H9 (cell line): ENCODE data around the gene GGT6. TPM values are rescaled to one million over a fixed set of nuclear protein-coding genes. Genes with fewer than 3 reads are reported as not detected.

Source experiments
- DNase-seq: peaks from one replicate; pipeline ENCODE4 v3.0.0-alpha.2; 2017
- H2AFZ ChIP-seq: one replicate; pipeline ENCODE4 v1.6.1; 2013; ENCODE audit warnings: mild to moderate bottlenecking, low read length, control low read depth, moderate library complexity
- H2AK5ac ChIP-seq: 2 replicates; pipeline ENCODE4 v1.6.1; 2013; ENCODE audit warnings: low read length, control low read depth, mixed read lengths; ENCODE audit not compliant: insufficient read length
- H2BK120ac ChIP-seq: one replicate; pipeline ENCODE4 v1.6.1; 2013; ENCODE audit warnings: low read depth, mild to moderate bottlenecking, low read length, control low read depth, inconsistent platforms; ENCODE audit not compliant: poor library complexity, severe bottlenecking
- H2BK12ac ChIP-seq: 2 replicates; pipeline ENCODE4 v1.6.1; 2013; ENCODE audit warnings: low read length, control low read depth, mixed read lengths, low read depth; ENCODE audit not compliant: insufficient read length
- H2BK15ac ChIP-seq: 2 replicates; pipeline ENCODE4 v1.6.1; 2013; ENCODE audit warnings: low read depth, low read length, control low read depth
- H2BK20ac ChIP-seq: one replicate; pipeline ENCODE4 v1.6.1; 2013; ENCODE audit warnings: low read depth, mild to moderate bottlenecking, low read length, control low read depth, inconsistent platforms; ENCODE audit not compliant: poor library complexity, severe bottlenecking
- H2BK5ac ChIP-seq: 2 replicates; pipeline ENCODE4 v1.6.1; 2013; ENCODE audit warnings: low read length, control low read depth, mixed read lengths; ENCODE audit not compliant: insufficient read length
- H3K14ac ChIP-seq: 2 replicates; pipeline ENCODE4 v1.6.1; 2013; ENCODE audit warnings: low read length, control low read depth; ENCODE audit not compliant: insufficient read depth
- H3K18ac ChIP-seq: 2 replicates; pipeline ENCODE4 v1.6.1; 2013; ENCODE audit warnings: low read depth, mild to moderate bottlenecking, mixed read lengths, low read length, control low read depth; ENCODE audit not compliant: insufficient read length
- H3K23ac ChIP-seq: 2 replicates; pipeline ENCODE4 v1.6.1; 2013; ENCODE audit warnings: low read length, control low read depth, mixed read lengths, low read depth; ENCODE audit not compliant: insufficient read length
- H3K23me2 ChIP-seq: 2 replicates; pipeline ENCODE4 v1.6.1; 2013; ENCODE audit warnings: low read depth, mild to moderate bottlenecking, mixed read lengths, low read length, control low read depth; ENCODE audit not compliant: insufficient read length, poor library complexity, severe bottlenecking
- H3K27ac ChIP-seq: 2 replicates; pipeline ENCODE4 v1.5.1; 2013; ENCODE audit warnings: low read length, control low read depth, mixed read lengths, low read depth; ENCODE audit not compliant: insufficient read length
- H3K27me3 ChIP-seq: 2 replicates; pipeline ENCODE4 v1.6.1; 2013; ENCODE audit warnings: low read length, control low read depth, inconsistent platforms; ENCODE audit not compliant: insufficient read depth
- H3K4ac ChIP-seq: 2 replicates; pipeline ENCODE4 v1.6.1; 2013; ENCODE audit warnings: low read depth, mild to moderate bottlenecking, control low read depth, inconsistent platforms, low read length, moderate library complexity
- H3K4me1 ChIP-seq: 2 replicates; pipeline ENCODE4 v1.6.1; 2013; ENCODE audit warnings: low read length, control low read depth, inconsistent platforms; ENCODE audit not compliant: insufficient read depth
- H3K4me2 ChIP-seq: 2 replicates; pipeline ENCODE4 v1.6.1; 2013; ENCODE audit warnings: low read length, control low read depth, mixed read lengths; ENCODE audit not compliant: insufficient read length, insufficient read depth
- H3K56ac ChIP-seq: 2 replicates; pipeline ENCODE4 v1.6.1; 2013; ENCODE audit warnings: low read depth, mild to moderate bottlenecking, mixed read lengths, low read length, control low read depth; ENCODE audit not compliant: insufficient read length
- H3K79me1 ChIP-seq: 2 replicates; pipeline ENCODE4 v1.6.1; 2013; ENCODE audit warnings: low read depth, mild to moderate bottlenecking, moderate library complexity, low read length, control low read depth, inconsistent platforms; ENCODE audit not compliant: insufficient read depth, poor library complexity, severe bottlenecking
- H3K79me2 ChIP-seq: 2 replicates; pipeline ENCODE4 v1.6.1; 2013; ENCODE audit warnings: low read length, control low read depth, inconsistent platforms; ENCODE audit not compliant: insufficient read depth
- H3K9ac ChIP-seq: 2 replicates; pipeline ENCODE4 v1.6.1; 2013; ENCODE audit warnings: low read length, control low read depth, mixed read lengths; ENCODE audit not compliant: insufficient read length; ENCODE audit errors: extremely low read depth
- H3K9me3 ChIP-seq: one replicate; pipeline ENCODE4 v1.6.1; 2013; ENCODE audit warnings: low read depth, low read length, inconsistent platforms; ENCODE audit not compliant: control insufficient read depth
- H3T11ph ChIP-seq: one replicate; pipeline ENCODE4 v1.6.1; 2013; ENCODE audit warnings: mild to moderate bottlenecking, low read length, control low read depth, inconsistent platforms
- H4K20me1 ChIP-seq: one replicate; pipeline ENCODE4 v1.6.1; 2013; ENCODE audit not compliant: control insufficient read depth, insufficient read length, insufficient read depth
- H4K5ac ChIP-seq: 2 replicates; pipeline ENCODE4 v1.6.1; 2013; ENCODE audit warnings: low read depth, mild to moderate bottlenecking, mixed read lengths, low read length, control low read depth; ENCODE audit not compliant: insufficient read length
- H4K8ac ChIP-seq: replicated peaks from 2 replicates; pipeline ENCODE4 v1.6.1; 2013; ENCODE audit warnings: low read length, control low read depth, mixed read lengths, low read depth; ENCODE audit not compliant: insufficient read length
- H4K91ac ChIP-seq: 2 replicates; pipeline ENCODE4 v1.6.1; 2013; ENCODE audit warnings: low read depth, mild to moderate bottlenecking, moderate library complexity, mixed read lengths, low read length, control low read depth; ENCODE audit not compliant: insufficient read length
- H3K27ac Mint-ChIP-seq, 3 experiments: 2 replicates in 2 of 3; 3 replicates in 1 of 3; pipeline ENCODE4 v1.8.0; 2020 to 2021; ENCODE audit warnings: mixed read lengths in 3 of 3, mild to moderate bottlenecking in 1 of 3, moderate library complexity in 1 of 3
- H3K27me3 Mint-ChIP-seq: 2 replicates; pipeline ENCODE4 v1.8.0; 2021; ENCODE audit warnings: low read depth, mild to moderate bottlenecking, moderate library complexity, mixed read lengths
- H3K36me3 Mint-ChIP-seq, 3 experiments: 2 replicates in 2 of 3; 3 replicates in 1 of 3; pipeline ENCODE4 v1.8.0; 2020 to 2021; ENCODE audit warnings: low read depth in 3 of 3, mixed read lengths in 3 of 3; ENCODE audit not compliant: insufficient read depth in 1 of 3
- H3K4me1 Mint-ChIP-seq, 2 experiments: 2 replicates each; pipeline ENCODE4 v1.8.0; 2020; ENCODE audit warnings: mixed read lengths in 2 of 2
- H3K4me3 Mint-ChIP-seq, 2 experiments: 2 replicates in 1 of 2; 3 replicates in 1 of 2; pipeline ENCODE4 v1.8.0; 2020 to 2021; ENCODE audit warnings: mild to moderate bottlenecking in 2 of 2, mixed read lengths in 2 of 2, moderate library complexity in 1 of 2
- H3K9me3 Mint-ChIP-seq, 2 experiments: 2 replicates in 1 of 2; 3 replicates in 1 of 2; pipeline ENCODE4 v1.8.0; 2020; ENCODE audit warnings: mild to moderate bottlenecking in 2 of 2, mixed read lengths in 2 of 2, moderate library complexity in 1 of 2
- CTCF ChIP-seq: fragments of 200-600 bp; sonication (generic); conservative IDR thresholded peaks from 3 replicates; pipeline ENCODE4 v1.8.0; 2021; ENCODE audit warnings: antibody characterized with exemption, mild to moderate bottlenecking
- WGBS: extraction: QIAGEN DNeasy Blood & Tissue Kit; methylation state at CpG from one replicate; pipeline ENCODE4 v1.1.7; 2013; ENCODE audit warnings: missing lambda C conversion rate, low lambda C conversion rate, mixed read lengths; ENCODE audit not compliant: insufficient read length; ENCODE audit errors: extremely low coverage; 5-methylcytosine and 5-hydroxymethylcytosine counted together
- total RNA-seq: library from RNA; stranded (reverse); gene quantifications from 2 replicates; pipeline ENCODE4 v1.2.1, GENCODE V29; 2021

The GGT6 gene
- total RNA-seq, 1 experiment from 2014 or later = 0.17 TPM

GRCh38 chr17:4536742-4537411 is 23.5 kb downstream of the GGT6 start:
- Histone ChIP-seq H2AFZ (no peak overlapping the region), H3K18ac (no peak overlapping the region), H2BK20ac (no peak overlapping the region), H3K4me2 (peak overlapping the region; percentile 42), H3K4ac (no peak overlapping the region), H2BK5ac (no peak overlapping the region), H3K79me2 (no peaks in the 10 kb centered on the region), H3K79me1 (no peaks in the 10 kb centered on the region), H2BK12ac (no peak overlapping the region), H4K20me1 (peaks cover 5% of the 10 kb centered on the region), H3K9ac (no peak overlapping the region), H3K4me1 (no peaks in the 10 kb centered on the region; the same call in 1 of the 2 replicates), H4K8ac (no peak overlapping the region), H2BK15ac (no peak overlapping the region), H2BK120ac (no peak overlapping the region), H3K23me2 (no peaks in the 10 kb centered on the region), H4K91ac (no peak overlapping the region), H4K5ac (no peak overlapping the region), H2AK5ac (no peak overlapping the region), H3K9me3 (no peaks in the 10 kb centered on the region), H3K23ac (no peak overlapping the region), H3K14ac (no peak overlapping the region), H3K27ac (no peak overlapping the region), H3K56ac (no peak overlapping the region), H3T11ph (no peak overlapping the region), H3K27me3 (peaks cover 2% of the 10 kb centered on the region; the same call in 1 of the 2 replicates)
- Mint-ChIP-seq H3K36me3 (peaks cover 7 to 48% (median 23%) of the 10 kb centered on the region in 3 experiments; a peak in 6 of 7 replicates), H3K27me3 (peaks cover 33% of the 10 kb centered on the region), H3K4me3 (no peak overlapping the region; a peak in 1 of 5 replicates), H3K9me3 (no peaks in the 10 kb centered on the region), H3K4me1 (peaks cover 19 to 20% of the 10 kb centered on the region in 2 experiments), H3K27ac (peak overlapping the region in 2 of 3 experiments; percentile 63 to 77; a peak in 1 of 7 replicates)
- DNase-seq = no peak
- no peak for TF ChIP-seq CTCF
- WGBS = no CpG with 5 or more reads among the region's 18 CpGs
